Measurements from ENCODE around the gene CLN6.

Gene CLN6

DNA sequence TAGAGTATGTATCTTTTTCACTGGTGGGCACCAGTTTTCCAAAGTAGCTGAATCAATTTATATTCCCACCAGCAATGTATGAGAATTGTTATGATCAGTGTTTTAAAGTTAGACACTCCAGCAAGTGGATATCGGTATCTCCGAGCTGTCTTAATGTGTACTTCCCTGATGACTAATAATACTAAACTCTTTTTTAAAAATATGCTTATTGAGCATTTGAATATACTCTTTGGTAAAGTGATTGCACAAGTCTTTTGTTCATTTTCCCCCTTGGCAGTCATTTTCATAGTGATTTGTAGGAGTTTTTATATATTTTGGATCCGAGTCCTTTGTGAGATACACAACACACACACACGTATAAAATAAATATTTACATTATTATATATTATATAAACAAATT lies 35.6 kb upstream of the CLN6 start:
- DNase-seq (ENCODE audit: low read depth), result no peak
- TF ChIP-seq, protein P1, sequence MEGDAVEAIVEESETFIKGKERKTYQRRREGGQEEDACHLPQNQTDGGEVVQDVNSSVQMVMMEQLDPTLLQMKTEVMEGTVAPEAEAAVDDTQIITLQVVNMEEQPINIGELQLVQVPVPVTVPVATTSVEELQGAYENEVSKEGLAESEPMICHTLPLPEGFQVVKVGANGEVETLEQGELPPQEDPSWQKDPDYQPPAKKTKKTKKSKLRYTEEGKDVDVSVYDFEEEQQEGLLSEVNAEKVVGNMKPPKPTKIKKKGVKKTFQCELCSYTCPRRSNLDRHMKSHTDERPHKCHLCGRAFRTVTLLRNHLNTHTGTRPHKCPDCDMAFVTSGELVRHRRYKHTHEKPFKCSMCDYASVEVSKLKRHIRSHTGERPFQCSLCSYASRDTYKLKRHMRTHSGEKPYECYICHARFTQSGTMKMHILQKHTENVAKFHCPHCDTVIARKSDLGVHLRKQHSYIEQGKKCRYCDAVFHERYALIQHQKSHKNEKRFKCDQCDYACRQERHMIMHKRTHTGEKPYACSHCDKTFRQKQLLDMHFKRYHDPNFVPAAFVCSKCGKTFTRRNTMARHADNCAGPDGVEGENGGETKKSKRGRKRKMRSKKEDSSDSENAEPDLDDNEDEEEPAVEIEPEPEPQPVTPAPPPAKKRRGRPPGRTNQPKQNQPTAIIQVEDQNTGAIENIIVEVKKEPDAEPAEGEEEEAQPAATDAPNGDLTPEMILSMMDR (conservative IDR thresholded peaks at IDR 0.05; ENCODE audit: low read depth, low read length), result no peak
- no peak overlapping the region for H3K4me3 ChIP-seq (ENCODE audit: low read length)

DNA sequence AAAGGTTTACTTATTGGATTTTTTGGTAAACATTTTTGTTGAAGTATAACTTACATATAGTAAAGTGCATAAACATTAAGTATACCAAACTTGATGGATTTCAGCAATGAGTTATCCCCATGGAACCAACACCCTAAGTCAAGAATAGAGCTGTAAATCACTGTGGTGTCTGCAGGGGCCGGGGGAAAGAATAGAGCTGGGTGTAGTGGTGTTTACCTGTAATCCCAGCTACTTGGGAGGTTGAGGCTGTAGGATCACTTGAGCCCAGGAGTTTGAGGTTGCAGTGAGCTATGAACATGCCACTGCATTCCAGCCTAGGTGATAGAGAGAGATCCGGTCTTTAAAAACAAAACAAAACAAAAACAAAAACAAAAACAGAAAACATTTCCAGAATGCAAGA lies 34.8 kb upstream of the CLN6 start:
- no peak for DNase-seq (ENCODE audit: low read depth)
- TF ChIP-seq, protein P1 (conservative IDR thresholded peaks at IDR 0.05; ENCODE audit: low read depth, low read length), result no peak
- H3K4me3 ChIP-seq (ENCODE audit: low read length), result no peak overlapping the region

DNA sequence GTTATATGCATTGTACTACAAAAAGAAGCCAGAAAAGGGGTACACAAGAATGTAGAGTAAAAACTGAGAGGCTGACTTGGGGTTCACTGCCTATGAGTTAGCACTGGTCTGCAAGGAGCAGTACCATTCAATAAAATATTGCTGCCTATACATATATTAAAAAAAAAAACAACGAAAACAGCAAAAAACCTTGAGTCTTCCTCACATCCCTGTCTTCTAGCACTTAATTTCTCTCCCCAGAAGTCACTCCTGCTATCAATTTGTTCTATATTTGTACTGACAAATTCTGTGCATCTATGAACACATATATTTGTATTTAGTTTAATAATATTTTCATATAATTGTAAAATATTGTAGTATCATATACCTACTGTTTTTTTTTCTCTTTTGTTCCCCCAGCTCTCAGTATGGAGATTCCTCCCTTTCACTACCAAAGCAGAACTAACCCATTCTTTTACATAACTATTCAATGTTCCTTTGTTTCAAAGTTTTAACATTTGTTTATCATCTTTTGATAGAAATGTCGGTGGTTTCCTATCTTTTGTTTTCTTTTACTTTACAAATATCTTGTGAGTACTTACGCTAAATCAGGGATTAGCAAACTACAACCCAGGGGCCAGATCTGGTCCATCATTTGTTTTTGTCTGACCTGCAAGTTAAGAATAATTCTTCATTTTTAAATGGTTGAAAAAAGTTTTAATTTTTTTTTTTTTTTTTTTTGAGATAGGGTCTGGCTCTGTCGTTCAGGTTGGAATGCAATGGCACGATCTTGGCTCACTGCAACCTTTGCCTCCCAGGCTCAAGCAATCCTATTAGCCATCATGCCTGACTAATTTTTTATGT lies 33.2 kb upstream of the CLN6 start:
- no peak for DNase-seq (ENCODE audit: low read depth)
- TF ChIP-seq, protein P1 (conservative IDR thresholded peaks at IDR 0.05; ENCODE audit: low read depth, low read length), result no peak
- H3K4me3 ChIP-seq (ENCODE audit: low read length), result no peak overlapping the region

- H3K4me3 ChIP-seq (ENCODE audit: low read length), result no peak overlapping the region
- TF ChIP-seq, protein P1 (conservative IDR thresholded peaks at IDR 0.05; ENCODE audit: low read depth, low read length), result no peak
- no peak for DNase-seq (ENCODE audit: low read depth)
Measured at GRCh38 chr15:68261980-68262379, 32.5 kb upstream of the CLN6 start.

- DNase-seq (ENCODE audit: low read depth), result no peak
- no peak overlapping the region for H3K4me3 ChIP-seq (ENCODE audit: low read length)
- TF ChIP-seq, protein P1 (conservative IDR thresholded peaks at IDR 0.05; ENCODE audit: low read depth, low read length), result no peak
Measured at GRCh38 chr15:68261241-68261640, 31.7 kb upstream of the CLN6 start.

GRCh38 chr15:68259883-68260282 lies 30.4 kb upstream of the CLN6 start:
- no peak for DNase-seq (ENCODE audit: low read depth)
- H3K4me3 ChIP-seq (ENCODE audit: low read length), result no peak overlapping the region
- TF ChIP-seq, protein P1 (conservative IDR thresholded peaks at IDR 0.05; ENCODE audit: low read depth, low read length), result no peak

DNA sequence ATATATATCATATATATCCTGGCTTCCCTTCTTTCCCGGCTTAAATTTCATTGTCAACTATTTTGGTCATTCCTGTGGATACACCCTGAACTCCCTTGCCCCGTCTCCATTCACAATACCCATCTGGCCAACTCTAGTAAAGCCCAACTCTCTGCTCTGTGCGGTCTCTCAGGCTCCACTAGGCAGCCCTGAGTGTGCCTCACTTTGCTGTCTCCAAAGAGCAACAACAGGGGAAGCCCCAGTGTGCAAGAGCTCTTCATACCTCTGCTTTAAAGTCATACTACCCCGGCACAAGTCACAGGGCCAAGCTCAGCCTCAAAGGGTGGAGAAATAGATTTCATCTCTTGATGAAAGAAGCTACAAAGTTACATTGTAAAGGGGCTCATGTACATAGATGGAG lies 29.2 kb upstream of the CLN6 start:
- no peak for DNase-seq (ENCODE audit: low read depth)
- TF ChIP-seq, protein P1 (conservative IDR thresholded peaks at IDR 0.05; ENCODE audit: low read depth, low read length), result no peak
- H3K4me3 ChIP-seq (ENCODE audit: low read length), result no peak overlapping the region
